Left colon (tissue), 2 donors: ENCODE results near the gene ZFYVE28. TPM values are rescaled to one million over a fixed set of nuclear protein-coding genes. Genes with fewer than 3 reads are reported as not detected.

ENCODE experiments used
- ATAC-seq: fragments of 200-7000 bp; cut with Tn5 transposase; one replicate; pipeline ENCODE4 v1.9.1; 2020; ENCODE audit warnings: mild to moderate bottlenecking, moderate library complexity
- DNase-seq, 2 donors: peaks; one replicate each; pipeline ENCODE4 v3.0.0-alpha.2; 2020
- intact Hi-C, 2 donors: fragments of 100-400 bp; cut with DNase I in 1 of 2; cut with micrococcal nuclease in 1 of 2; formaldehyde crosslinking; loops; one replicate each; pipeline versions ENCODE4 v1.11.2 to v1.14.0; 2022; cut with DNase I, micrococcal nuclease
- total RNA-seq, 2 donors: library from RNA; stranded (reverse); fragmentation: NEBNext Ultra II Directional; extraction: Animal tissue kit (Norgen Biotek cat#: 25700); gene quantifications; one replicate each; pipeline ENCODE4 v1.2.1, GENCODE V29; 2021
- donor health status: DM: no; HTN: no; CAD: no.
- donor health status: DM: yes; HTN: yes; CAD: no.

The ZFYVE28 gene
- total RNA-seq, 2 donors from 2014 or later: 31.9 to 48.7 TPM

GRCh38 chr4:2449511-2450392, 31.3 kb upstream of the ZFYVE28 start:
- ATAC-seq (no peak), DNase-seq (no peak)
- intact Hi-C loops: loop anchor here in 1 of 2 donors (10.0 kb wide), 1 partner anchor 225 kb away; no protein-coding TSS in a partner anchor

DNA sequence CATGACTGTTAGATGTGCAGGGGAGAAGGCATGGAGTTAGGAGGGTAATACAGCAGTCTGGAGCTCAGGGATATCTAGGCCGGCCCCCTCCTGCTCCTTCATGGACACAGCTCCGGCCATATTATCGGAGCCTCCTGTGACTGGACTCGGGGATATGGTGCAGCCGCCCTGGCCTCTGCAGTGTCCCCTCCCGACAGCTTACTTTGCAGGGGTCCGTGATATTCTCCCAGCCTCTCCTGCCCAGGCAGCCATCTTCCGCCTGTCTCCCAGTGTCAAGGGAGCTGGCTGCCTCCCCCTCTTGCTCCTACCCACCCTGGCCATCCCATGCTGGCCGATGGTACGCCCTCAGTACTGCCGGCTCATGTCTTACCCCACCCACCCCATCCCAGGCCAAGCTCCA, 30.6 kb upstream of the ZFYVE28 start:
- intact Hi-C loops: loop anchor here in 1 of 2 donors (10.0 kb wide), 1 partner anchor 224 kb away; no protein-coding TSS in a partner anchor
- DNase-seq: no peak
- ATAC-seq: no peak

DNA sequence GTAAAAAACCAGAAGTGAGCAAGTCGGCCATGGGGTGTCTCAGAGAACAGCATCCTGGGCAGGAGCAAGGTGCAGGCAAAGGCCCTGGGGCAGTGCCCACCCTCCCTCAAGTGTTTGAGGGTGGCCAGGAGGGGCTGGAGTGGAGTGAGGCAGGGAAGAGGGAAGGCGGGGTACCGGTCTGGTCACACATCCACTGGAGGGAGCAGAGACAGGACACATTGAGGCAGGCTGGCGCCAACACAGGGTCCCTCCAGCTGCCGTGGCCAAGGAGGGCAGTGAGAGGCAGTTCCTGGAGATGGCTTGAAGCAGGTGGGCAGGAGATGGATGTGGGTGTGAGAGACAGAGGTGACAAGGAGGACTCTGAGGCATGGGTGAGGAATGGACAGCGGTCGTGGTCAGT, 30.1 kb upstream of the ZFYVE28 start:
- intact Hi-C loops: loop anchor here in 1 of 2 donors (10.0 kb wide), 1 partner anchor 224 kb away; no protein-coding TSS in a partner anchor
- no peak for DNase-seq

GRCh38 chr4:2446656-2447564, 28.5 kb upstream of the ZFYVE28 start:
- no peak for ATAC-seq
- no peak for DNase-seq
- intact Hi-C loops: loop anchor here in 1 of 2 donors (10.0 kb wide), 1 partner anchor 222 kb away; no protein-coding TSS in a partner anchor

More for the DNA sequence above, 30.1 kb upstream of the ZFYVE28 start:
- ATAC-seq: no peak

DNA sequence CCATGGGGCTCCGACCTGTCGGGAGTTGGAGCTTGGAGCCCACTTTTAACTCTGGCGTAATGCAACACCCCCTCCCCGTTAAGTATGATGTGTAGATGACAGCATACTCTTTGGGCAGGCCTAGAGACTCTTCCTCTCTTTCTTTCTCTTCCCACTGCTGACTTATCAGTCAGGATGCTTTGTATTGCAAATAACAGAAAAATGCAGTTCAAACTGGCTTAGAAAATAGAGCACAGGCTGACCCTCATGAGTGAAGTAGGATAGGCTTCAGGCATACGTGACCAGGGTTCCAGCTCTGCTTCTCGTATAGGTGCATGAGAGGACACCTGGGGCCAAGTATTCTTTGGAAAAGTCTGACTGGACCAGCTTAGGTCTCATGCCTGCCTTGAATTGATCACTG, 27.1 kb upstream of the ZFYVE28 start:
- intact Hi-C loops: loop anchor here in 1 of 2 donors (10.0 kb wide), 1 partner anchor 221 kb away; no protein-coding TSS in a partner anchor
- no peak for ATAC-seq
- DNase-seq: no peak

- ATAC-seq: no peak
These were observed 26.7 kb upstream of the ZFYVE28 start for GRCh38 chr4:2445130-2445529.

GRCh38 chr4:2443956-2444740, 25.7 kb upstream of the ZFYVE28 start:
- DNase-seq (no peak), ATAC-seq (no peak)
- intact Hi-C loops: loop anchor here in 1 of 2 donors (10.0 kb wide), 1 partner anchor 219 kb away; no protein-coding TSS in a partner anchor

More at GRCh38 chr4:2445130-2445529, 26.7 kb upstream of the ZFYVE28 start:
- no peak for DNase-seq
- intact Hi-C loops: loop anchor here in 1 of 2 donors (10.0 kb wide), 1 partner anchor 220 kb away; no protein-coding TSS in a partner anchor

- intact Hi-C loops: loop anchor here in 1 of 2 donors (10.0 kb wide), 1 partner anchor 218 kb away; no protein-coding TSS in a partner anchor
- ATAC-seq: no peak
These were observed 24.8 kb upstream of the ZFYVE28 start for GRCh38 chr4:2443061-2443730.

GRCh38 chr4:2442175-2442993, 23.9 kb upstream of the ZFYVE28 start:
- DNase-seq: no peak
- intact Hi-C loops: loop anchor here in 1 of 2 donors (10.0 kb wide), 1 partner anchor 218 kb away; no protein-coding TSS in a partner anchor
- peak; percentile 18 for ATAC-seq

More at GRCh38 chr4:2443061-2443730, 24.8 kb upstream of the ZFYVE28 start:
- no peak for DNase-seq

DNA sequence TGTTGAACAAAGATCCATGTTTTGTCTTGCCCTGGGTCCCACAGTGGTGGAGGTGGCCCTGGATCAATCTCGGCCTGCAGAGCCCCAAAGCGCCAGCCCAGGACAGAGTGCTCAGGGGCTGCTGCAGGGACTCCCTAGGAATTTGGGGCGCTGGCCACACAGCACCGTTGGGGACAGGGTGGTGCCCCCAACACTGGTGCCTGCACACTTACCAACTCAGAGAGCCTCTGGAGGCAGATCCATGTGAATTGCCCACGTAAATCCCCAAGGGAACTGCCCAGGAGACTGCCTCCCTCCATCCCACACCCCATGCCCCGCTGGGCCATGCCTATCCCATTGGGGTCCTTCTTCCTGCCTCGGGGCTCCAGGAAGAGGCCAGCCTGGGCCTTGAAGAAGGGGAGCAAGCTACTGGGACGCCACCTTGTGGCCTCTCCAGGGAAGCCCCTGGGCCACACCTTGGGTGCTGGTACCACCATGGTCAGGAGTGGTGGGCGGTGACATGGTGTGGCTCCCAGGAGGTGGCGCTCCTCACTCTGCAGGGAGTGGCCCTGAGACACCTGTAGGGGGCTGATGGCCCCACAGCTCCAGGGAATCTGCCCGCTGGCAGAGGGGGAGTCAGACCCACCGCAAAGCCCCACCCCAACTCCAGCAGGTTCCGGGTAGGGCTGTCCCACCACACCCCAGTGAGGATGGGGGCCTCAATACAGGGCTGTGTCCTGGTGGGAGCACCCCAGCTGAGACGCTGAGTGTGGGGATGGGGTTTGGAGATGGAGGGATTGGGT, 23.1 kb upstream of the ZFYVE28 start:
- peak; percentile 55 to 77 for DNase-seq
- intact Hi-C loops: loop anchor here in 1 of 2 donors (10.0 kb wide), 1 partner anchor 217 kb away; no protein-coding TSS in a partner anchor
- ATAC-seq: peak; percentile 88

DNA sequence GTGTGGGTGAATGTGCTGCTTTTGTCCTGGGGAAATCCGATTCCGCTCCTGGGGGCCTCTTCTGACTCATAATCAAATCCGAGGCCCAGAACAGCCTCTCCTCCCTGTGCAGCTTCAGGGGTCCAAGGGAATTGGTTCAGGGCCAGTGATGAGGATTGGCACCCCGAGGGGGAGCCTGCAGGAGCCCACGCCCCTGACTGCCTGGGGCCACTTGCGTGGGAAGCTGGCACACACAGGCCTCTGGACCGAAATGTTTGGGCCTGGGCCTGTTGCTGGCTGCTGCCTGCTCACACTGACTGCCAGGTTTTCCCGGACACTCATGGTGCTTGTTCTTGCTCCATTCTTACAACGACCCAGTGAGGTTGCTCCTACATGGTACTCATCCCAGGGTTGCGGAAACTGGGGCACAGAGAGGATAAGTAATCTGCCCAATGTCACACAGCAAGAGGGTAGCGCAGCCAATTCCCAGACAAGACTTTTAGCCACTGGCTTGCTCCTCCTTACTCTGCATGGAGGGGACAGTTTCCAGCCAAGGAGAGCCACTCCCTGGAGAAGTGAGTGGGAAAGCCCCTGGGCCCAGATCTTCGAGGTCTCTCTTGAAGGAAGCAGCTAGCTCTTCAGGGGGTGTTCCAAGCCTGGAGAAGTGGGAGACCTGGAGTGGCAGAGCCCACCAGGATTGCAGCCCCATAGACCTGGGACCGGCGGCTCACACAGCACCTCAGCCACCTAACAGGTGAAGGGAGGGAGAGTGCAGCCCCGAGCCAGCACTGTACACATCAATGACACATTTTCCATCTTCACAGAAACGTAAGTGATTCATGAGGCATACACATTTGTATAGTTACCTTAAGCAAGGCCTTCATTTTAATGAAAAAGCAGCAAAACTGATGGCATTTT, 20.6 kb upstream of the ZFYVE28 start:
- intact Hi-C loops: no loop called here
- DNase-seq (no peak), ATAC-seq (no peak)

DNA sequence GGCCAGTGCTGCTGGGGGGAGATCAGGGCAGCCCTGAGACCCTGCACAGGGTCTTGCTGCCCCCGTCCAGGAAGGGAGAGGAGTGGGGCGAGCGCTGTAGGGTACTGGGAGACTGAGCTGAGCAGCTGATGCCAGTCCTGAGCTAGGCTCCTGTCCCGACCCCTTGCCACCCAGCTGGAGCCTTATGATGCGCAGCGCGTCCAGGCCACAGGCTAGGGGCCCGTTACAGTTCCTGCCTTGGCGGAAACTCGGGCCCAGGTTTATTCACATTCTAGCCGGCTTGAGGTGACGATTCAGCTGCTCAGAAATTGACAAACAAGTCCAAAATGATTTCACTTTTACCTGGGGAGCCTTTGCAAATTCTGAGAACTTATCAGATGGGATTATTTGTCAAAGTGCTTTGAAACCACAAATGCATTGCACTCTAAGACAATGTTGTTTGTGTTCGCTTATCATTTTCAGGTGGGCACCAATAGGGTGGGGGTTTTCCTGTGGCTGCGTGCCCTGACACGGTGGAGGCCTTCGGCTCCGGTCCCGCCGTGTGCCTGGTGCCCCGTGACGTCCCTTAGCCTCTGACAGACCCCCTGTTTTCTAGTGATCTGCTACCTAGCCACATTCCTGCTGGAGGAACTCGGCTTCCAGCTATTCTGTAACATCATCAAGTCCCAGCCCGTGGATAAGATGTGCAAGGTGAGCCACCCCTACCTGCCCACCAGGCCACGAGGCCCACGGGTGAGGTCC, 19.2 kb upstream of the ZFYVE28 start:
- ATAC-seq: no peak
- intact Hi-C loops: no loop called here
- DNase-seq: no peak

GRCh38 chr4:2436761-2437474, 18.5 kb upstream of the ZFYVE28 start:
- intact Hi-C loops: no loop called here

GRCh38 chr4:2436301-2436700, 17.9 kb upstream of the ZFYVE28 start:
- intact Hi-C loops: no loop called here
- ATAC-seq: peak; percentile 89

More at GRCh38 chr4:2436761-2437474, 18.5 kb upstream of the ZFYVE28 start:
- DNase-seq (no peak), ATAC-seq (no peak)

More at GRCh38 chr4:2436301-2436700, 17.9 kb upstream of the ZFYVE28 start:
- DNase-seq: no peak
